HG02759 (cell line): ENCODE measurements around the gene DNAI4.
"Not testable (repeated sequence)": the region's sequence is repeated elsewhere in the genome, so short reads cannot be mapped to it uniquely, and the experiment has no call there.

ENCODE experiments used
- ATAC-seq: cut with Tn5 transposase; IDR thresholded peaks from one replicate; pipeline ENCODE4 v1.9.1; 2021; ENCODE audit warnings: mild to moderate bottlenecking, moderate library complexity; ENCODE audit not compliant: unreplicated experiment

DNAI4 gene

DNA sequence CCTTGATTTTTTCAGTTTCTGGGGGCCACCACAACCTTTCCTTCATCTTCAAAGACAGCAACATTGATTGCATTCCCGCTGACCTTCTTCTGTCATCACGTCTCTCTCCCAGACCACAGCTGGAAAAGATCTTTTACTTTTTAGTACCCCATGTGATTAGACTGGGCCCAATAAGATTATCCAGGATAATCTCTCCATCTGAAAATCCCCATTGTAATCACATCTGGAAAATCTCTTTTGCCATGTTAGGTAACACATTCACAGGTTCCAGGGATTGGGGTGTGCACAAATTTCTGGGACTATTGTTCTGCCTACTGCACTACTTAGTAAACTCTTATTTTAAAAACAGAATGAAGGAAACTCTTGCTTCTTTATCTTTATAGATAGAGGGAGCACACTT is 76.5 kb downstream of the DNAI4 start:
- ATAC-seq, result no peak

DNA sequence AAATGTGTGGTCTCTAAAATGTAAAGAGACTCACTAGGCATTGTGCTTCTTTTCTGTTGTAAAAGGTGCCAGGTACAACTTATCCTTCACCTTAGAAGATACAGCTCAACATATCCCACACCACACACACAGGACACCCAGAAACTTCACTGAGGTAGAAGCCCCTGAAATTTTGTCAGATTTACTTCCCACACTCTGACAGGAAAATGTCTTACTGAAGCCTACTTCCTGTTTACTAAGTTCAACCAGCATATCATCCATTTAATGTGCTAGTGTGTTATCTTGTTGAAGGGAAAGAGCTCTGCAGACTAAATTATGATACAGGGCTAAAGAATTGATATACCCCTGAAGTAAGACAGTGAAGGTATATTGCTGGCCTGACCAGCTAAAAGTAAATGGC is 83.7 kb downstream of the DNAI4 start:
- no peak for ATAC-seq

DNA sequence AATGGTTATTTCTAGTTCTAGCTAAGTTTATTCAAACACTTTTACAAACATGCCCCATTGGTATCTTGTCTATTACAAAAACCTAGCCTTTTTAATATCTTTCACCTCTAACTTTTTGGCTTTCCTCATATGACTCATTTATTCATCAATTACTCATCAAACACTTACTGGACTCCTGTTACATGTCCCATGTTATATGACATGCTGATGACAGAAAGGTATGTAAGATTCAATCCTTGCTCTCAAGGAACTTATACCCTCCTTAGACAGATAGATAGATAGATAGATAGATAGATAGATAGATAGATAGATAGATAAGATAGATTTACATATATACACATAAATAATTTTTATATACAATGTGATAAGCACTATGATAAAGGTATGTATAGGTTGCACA is 89.7 kb downstream of the DNAI4 start:
- no peak for ATAC-seq

DNA sequence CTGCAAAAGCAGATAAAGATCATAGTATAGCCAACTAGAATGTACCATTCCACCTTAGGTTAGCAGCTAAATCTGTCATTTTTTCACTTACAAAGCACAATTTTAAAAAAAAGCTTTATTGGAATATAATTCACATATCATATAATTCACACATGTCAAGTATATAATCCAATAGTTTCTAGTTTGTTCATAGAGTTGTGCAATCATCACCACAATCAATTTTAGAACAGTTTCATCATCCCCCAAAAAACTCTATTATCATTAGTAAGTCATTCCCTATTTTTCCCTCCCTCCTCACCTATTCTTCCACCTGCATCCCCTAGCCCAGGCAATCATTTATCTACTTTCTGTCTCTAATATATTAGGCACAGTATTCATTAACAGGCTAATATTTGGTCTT is 91.5 kb downstream of the DNAI4 start:
- no peak for ATAC-seq

DNA sequence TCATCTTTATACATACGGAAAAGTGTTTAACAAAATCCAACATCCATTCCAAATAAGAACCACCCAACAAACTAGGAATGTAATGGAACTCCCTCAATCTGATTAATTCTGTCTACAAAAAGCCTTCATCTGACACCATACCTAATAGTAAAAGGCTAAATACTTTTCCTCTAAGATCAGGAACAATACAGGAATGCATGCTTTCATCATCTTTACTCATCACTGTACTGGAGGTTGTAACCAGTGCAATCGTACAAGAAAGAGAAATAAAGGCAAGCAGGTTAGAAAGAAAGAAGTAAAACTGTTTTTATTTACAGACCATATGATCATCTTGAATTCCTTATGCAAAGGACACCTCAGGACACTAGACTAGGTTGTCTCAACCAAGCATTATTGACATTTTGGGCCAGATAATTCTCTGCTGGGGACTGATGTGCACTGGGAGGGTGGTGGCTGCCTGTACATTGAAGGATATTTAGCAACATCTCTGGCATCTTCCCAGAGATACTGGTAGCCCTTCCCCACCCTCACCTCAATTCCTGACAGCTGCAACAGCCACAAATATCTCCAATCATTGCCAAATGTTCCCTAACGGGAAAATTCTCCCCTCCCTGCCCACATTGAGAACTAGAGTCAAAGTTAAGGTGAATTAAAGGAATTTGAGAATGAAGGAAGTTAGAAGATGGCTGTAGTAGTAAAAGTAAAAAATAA is 93.0 kb downstream of the DNAI4 start:
- no peak for ATAC-seq

DNA sequence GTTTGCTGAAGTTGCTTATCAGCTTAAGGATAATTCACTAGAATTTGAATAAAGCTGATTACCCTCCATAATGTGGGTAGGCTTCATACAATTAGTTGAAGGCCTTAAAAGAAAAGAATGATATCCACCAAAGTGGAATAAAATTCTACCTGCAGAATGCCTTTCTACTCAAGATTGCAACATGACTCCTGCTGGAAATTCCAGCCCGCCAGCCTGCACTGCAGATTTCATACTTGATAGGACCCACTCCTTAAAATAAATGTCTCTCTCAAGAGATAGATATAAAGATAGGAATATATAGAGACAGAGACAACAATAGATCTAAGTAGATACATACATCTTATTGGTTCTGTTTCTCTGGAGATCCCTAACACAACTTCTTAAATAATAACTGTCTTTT is 99.9 kb downstream of the DNAI4 start:
- ATAC-seq, result no peak

DNA sequence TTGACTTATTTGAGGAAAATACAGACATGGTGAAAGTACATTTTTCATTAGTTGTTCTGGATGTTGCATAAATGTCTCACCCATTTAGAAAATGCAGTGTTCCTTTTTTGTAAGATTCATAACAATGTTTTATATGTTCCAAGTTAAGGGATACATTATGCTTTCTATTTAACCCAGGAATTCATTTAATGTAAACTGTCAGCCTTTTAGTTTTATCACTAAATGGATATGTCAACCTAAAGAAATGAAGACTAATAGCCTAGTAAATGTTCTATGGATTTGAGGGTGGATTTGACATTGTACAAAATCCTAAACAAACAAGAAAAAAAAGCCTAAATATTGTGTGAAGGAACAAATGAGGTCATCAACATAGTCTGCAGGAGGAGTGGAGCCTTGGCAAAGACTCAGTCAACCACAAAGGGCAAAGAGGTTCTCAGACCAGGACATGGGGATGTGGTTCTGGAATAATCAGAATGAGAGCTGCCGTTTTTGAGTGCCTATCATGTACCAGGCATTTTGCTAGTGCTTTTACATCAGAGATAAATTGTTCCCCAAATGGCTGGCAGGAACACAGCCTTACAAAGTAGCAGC is 114.8 kb downstream of the DNAI4 start:
- no peak for ATAC-seq

DNA sequence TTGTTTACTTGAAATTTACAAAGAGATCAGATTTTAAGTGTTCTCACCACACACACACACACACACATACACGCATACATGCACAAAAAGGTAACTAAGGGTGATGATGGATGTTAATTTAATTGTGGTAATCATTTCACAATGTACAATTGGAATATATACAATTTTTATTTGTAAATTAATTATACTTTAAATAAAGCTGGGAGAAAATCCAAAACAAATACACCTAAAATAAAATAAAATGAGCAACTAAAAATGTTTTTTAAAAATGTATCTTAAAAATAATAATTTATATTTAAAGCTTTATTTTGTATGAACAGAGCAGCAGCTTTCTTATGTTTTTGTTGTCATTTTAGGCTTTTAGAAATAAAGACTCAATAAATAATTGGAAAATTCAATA is 115.4 kb downstream of the DNAI4 start:
- ATAC-seq, result no peak

DNA sequence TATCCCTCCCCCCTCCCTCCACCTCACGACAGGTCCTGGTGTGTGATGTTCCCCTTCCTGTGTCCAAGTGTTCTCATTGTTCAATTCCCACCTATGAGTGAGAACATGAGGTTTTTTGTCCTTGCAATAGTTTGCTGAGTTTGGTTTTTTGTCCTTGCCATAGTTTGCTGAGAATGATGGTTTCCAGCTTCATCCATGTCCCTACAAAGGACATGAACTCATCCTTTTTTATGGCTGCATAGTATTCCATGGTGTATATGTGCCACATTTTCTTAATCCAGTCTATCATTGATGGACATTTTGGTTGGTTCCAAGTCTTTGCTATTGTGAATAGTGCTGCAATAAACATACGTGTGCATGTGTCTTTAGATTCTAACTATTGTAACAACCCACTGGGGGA is 128.8 kb downstream of the DNAI4 start:
- ATAC-seq, result not testable (repeated sequence)

DNA sequence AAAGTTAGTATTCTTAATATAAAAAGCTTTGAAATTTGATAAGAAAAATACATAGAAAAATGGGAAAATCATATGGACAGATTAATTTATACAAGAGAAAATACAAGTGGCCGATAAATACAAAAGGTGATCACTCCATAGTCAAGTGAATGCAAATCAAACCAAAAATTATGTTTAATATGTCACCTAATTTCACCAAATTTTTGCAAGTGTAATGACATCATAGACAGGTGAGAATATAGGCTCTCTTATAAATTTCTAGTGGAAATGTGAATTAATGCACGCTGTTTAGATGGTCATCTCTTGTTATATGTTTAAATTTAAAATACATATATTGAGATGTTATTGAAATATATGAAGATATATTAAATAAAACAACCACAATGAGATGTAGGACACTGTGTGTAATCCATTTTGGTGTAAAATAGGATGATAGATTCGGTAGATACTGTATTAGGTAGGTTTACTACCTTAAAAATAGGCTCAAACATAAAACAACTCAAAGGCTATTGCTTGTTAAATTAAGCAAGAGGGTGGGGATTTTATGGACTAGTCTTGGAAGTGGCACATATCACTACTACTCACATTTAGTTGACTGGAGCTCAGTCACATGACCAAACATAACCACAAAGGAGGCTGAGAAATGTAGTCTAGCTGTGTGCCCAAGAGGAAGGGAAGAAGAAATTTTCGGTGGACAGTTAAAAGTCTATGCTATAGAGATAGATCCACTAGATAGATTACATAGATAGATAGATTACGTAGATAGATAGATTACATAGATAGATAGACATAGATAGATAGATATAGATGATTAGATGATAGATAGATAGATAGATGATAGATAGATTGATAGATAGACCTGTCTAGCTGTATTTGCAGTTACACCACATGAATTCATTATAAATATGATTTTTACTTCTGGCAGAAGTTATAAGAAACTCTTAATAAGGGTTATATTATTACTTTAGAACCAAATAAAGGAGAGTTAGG is 132.7 kb downstream of the DNAI4 start:
- no peak for ATAC-seq

DNA sequence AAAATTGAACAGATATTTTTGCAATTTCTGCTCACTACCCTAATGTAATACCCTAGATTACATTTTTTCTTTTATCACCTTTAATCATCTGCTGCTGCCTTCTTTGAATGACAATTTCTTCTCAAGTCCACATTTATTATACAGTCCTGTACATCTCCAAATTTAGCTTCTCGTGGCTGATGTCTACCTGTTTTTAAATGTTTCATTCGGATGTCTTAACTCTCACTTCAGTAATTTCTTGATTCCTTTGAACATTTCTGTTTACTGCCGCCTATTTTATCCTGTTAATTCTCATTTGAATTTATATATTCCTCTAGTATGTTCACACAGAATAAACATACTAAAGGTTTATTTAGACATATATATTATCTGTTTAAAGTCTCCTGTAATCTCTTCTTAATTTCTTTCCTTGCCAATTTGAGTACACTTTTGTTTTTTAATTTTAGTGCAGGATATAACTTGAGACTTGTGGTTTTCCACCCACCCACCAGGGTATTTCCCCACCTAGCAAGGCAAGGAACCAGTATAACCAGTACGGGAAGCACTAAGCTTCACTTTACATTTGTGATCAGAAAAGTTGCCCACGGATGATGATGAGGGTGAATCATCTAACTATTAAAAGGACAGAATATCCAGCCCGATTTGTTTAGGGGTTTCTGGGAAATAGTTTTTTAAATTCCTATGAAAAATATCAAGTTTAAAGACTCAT is 136.3 kb downstream of the DNAI4 start:
- ATAC-seq, result peak; percentile 94

DNA sequence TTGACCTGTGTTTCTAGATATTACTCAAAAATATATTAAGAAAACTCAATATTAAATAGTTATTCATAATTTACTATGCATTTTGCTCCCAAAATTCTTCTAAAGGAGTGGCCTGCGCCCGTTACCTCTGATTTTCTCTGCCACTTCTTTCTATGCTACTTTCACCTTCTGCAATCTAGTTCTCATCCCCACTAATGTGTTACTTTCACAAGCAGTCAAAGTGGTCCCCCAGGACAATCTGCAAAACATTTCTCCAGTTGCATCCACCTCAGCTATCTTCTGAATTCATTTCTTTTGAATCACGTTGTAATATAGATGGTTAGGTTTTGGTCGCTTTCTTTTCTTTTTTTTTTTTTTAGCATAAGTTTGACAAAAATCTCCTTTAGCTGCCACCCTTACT is 137.0 kb downstream of the DNAI4 start:
- ATAC-seq, result no peak

DNA sequence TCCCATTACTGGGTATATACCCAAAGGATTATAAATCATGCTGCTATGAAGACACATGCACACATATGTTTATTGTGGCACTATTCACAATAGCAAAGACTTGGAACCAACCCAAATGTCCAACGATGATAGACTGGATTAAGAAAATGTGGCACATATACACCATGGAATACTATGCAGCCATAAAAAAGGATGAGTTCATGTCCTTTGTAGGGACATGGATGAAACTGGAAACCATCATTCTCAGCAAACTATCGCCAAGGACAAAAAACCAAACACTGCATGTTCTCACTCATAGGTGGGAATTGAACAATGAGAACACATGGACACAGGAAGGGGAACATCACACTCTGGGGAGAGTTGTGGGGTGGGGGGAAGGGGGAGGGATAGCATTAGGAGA is 138.9 kb downstream of the DNAI4 start:
- not testable (repeated sequence) for ATAC-seq

DNA sequence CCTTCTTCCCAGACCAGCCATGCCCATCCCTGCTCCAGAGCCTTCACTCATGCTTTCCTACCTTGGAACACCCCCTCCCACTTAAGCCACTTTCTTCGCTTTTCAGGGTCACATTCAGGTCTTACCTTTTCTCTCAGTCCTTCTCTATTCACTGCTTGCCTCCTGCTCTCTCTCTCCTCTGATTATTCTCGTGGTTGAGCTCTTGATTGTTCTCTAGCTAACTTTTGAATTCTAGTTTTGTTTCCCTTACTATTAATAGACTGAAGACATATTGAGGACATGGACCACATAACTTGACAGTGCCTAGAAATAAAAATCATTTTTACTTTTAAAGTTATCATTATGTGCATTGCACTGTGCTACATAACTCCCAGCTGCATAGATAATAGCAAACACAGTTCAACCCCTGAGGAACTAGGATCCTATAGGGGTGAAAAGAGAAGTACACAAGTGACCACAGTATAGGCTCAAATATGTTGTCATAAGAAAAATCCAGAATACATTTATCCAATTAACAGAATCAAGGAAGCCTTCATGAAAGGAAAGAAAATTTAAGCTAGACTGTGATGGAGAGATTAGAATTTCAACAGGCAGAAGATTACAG is 145.1 kb downstream of the DNAI4 start:
- no peak for ATAC-seq

DNA sequence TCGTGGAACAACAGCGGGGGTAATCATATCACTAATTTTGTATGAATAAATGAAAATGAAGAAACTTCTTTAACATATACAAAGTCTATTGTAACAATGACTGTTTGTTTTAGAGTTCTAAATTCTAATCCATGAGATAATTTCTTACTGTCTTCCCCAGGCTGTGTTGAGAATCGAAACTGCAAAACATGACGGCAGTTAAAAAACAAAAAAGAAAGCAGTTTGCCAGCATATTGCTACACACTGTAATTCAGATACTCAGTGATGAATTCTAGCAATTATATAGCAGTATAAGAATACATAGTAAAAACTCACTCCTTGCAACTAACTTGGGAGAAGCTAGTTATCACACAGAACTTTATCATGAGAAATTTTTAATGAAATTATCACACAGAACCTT is 145.7 kb downstream of the DNAI4 start:
- ATAC-seq, result no peak

DNA sequence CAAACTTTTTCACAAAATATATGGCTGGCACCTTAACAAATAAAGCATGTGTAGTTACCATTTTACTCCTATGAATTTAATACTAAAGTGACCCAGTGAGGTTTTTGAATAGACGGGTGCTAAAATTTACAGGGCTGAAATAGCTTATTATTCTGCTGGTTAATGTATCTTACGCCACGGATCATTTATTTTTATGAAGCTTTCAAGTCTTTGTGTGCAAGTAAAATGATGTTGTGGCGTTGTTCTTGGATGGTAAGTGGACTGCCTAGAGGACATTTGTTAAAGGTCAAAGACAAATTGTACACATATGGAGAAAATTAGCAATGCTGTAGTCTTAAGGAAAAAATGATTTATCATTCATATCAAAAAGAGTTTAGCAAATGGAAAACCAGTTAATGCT is 146.4 kb downstream of the DNAI4 start:
- ATAC-seq, result no peak

DNA sequence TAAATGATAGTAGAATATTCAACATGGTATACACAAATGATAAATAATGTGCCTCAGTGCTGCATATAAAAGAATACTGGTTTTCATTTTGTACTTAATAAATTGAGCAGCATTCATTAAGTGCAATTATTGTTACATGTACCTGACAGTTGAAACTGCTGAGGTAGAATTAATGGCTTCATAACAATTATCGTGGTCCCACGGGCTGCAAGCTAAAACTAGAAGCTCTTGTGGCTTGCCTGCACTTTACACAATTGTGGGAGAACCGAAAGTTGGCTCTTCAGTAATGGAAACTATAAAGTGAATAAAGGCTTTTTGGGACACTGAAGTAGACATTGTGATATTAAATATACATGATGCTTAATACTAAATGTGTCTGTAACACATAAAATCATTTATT is 146.8 kb downstream of the DNAI4 start:
- no peak for ATAC-seq

DNA sequence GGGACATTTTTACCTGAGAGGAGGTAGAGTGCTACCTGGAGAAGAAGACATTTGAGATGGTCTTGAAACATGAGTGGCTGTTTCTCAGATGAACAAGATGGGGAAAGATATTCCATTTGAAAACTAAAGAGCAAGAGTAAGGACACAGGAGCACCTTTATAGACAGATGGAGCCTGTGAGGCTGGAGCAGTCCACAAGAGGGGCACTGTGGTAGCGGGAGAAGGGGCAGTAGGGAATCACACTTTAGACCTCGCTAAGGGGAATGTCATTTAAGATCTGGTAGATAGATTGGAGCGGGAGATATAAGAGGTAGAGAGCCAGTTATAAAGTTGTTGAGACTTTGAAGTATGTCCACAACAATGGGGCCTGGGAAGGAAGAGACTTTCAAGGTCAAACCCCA is 149.0 kb downstream of the DNAI4 start:
- ATAC-seq, result no peak

DNA sequence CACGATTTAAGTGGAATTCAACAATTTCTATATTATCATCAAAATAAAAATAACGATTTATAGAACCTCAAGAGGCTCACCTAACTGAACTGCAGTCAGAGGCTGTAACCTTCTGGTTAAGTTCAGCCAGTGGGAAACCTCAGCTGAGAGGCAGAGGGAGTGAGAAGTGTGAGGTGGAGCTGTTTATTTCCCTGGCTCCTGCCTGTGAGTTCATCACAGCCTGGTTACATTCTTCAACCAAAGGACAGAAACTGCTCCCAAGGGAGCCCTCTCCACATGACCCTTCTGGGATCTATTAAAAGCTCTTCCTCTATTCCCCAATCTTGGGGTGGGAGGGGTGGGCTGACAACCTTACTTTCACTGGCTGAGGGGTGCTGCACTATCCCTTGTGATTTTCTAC is 150.2 kb downstream of the DNAI4 start:
- ATAC-seq, result no peak

DNA sequence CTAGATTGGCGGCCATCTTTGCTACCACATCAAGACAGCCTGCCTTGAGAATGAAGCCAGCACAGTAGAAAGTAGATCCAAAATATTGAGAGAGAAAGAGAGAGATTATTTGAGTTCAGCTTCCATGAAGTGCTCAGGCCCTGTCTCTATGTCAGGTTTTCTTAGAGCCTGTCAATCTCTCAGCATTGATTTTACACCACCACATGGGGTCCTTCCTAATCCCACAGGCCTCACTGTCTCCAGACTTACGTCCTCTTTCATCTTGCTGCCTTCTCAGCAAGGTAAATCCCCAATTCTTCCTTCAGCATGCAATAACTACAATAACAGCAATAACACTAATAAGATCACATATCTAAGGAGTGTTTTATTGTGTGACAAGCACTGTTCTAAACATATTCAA is 151.4 kb downstream of the DNAI4 start:
- no peak for ATAC-seq

DNA sequence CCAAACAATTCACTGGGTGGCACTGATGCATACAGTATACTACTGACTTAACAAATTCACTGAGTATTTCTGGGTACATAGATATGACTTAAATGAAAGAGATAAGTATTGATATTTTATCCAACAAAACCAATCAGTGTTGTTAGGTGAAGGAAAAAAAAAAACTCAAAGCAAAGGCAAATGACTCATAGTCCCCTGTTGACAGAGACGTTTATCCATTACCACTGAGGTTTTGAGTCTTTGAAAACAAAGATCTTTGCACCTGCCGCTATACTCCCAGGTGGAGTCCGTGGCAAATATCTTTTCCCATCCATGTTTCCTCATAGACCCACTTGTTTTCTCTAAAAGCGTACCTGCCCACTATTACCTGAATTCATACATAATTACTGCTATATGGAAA is 154.0 kb downstream of the DNAI4 start:
- ATAC-seq, result no peak
